Measurements from ENCODE around the gene DAW1. TPM values are rescaled to one million over a fixed set of nuclear protein-coding genes. Genes with fewer than 3 reads are reported as not detected.

Gene DAW1
- total RNA-seq, 1 experiment from 2014 or later: 0.20 TPM

Other genes starting within 250 kb of the DAW1 start
- not detected for gene SCYGR5, start 204.8 kb upstream of the DAW1 start, total RNA-seq (2021; ENCODE audit: unreplicated experiment)
- not detected for gene SLC19A3, start 153.6 kb upstream of the DAW1 start, total RNA-seq (2021; ENCODE audit: unreplicated experiment)
- not detected for gene SCYGR6, start 146.9 kb upstream of the DAW1 start, total RNA-seq (2021; ENCODE audit: unreplicated experiment)
- not detected for gene SCYGR7, start 143.3 kb upstream of the DAW1 start, total RNA-seq (2021; ENCODE audit: unreplicated experiment)
- not detected for gene SCYGR8, start 125.7 kb upstream of the DAW1 start, total RNA-seq (2021; ENCODE audit: unreplicated experiment)
- 0.30 TPM for gene CCL20, start 57.8 kb upstream of the DAW1 start, total RNA-seq (2021; ENCODE audit: unreplicated experiment)